ENCODE measurements around the gene TRIP10.

Gene TRIP10

GRCh38 chr19:6694147-6694815 is 45.2 kb upstream of the TRIP10 start:
- H3K27ac ChIP-seq: no peak overlapping the region
- H3K4me3 ChIP-seq: no peak overlapping the region
- TF ChIP-seq, protein P1, sequence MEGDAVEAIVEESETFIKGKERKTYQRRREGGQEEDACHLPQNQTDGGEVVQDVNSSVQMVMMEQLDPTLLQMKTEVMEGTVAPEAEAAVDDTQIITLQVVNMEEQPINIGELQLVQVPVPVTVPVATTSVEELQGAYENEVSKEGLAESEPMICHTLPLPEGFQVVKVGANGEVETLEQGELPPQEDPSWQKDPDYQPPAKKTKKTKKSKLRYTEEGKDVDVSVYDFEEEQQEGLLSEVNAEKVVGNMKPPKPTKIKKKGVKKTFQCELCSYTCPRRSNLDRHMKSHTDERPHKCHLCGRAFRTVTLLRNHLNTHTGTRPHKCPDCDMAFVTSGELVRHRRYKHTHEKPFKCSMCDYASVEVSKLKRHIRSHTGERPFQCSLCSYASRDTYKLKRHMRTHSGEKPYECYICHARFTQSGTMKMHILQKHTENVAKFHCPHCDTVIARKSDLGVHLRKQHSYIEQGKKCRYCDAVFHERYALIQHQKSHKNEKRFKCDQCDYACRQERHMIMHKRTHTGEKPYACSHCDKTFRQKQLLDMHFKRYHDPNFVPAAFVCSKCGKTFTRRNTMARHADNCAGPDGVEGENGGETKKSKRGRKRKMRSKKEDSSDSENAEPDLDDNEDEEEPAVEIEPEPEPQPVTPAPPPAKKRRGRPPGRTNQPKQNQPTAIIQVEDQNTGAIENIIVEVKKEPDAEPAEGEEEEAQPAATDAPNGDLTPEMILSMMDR (IDR thresholded peaks at IDR 0.05): no peak
- DNase-seq (ENCODE audit: low spot score): no peak

GRCh38 chr19:6696239-6696820 is 43.1 kb upstream of the TRIP10 start:
- TF ChIP-seq, protein P1 (IDR thresholded peaks at IDR 0.05): no peak
- no peak overlapping the region for H3K4me3 ChIP-seq
- no peak for DNase-seq (ENCODE audit: low spot score)

GRCh38 chr19:6697291-6697690 is 42.2 kb upstream of the TRIP10 start:
- TF ChIP-seq, protein P1 (IDR thresholded peaks at IDR 0.05): no peak
- no peak for DNase-seq (ENCODE audit: low spot score)
- no peak overlapping the region for H3K27ac ChIP-seq
- no peak overlapping the region for H3K4me3 ChIP-seq

More at GRCh38 chr19:6696239-6696820, 43.1 kb upstream of the TRIP10 start:
- H3K27ac ChIP-seq: no peak overlapping the region

DNA sequence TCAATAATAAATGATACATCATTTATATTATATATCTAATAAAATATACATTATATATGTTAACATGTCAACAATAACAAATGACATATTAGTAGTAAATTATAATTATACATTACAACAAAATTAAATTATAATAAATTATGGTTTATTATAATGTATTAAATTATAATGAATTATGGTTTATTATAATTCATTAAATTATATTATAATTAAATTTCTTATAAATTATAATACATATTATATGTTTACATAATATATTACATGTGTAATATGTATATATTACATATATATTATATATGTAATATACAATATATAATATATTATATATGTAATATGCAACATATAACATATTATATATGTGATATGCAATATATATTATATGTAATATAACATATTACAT is 39.5 kb upstream of the TRIP10 start:
- TF ChIP-seq, protein P1 (IDR thresholded peaks at IDR 0.05): no peak
- Histone ChIP-seq H3K27ac (no peak overlapping the region), H3K4me3 (no peak overlapping the region)
- DNase-seq (ENCODE audit: low spot score): no peak

DNA sequence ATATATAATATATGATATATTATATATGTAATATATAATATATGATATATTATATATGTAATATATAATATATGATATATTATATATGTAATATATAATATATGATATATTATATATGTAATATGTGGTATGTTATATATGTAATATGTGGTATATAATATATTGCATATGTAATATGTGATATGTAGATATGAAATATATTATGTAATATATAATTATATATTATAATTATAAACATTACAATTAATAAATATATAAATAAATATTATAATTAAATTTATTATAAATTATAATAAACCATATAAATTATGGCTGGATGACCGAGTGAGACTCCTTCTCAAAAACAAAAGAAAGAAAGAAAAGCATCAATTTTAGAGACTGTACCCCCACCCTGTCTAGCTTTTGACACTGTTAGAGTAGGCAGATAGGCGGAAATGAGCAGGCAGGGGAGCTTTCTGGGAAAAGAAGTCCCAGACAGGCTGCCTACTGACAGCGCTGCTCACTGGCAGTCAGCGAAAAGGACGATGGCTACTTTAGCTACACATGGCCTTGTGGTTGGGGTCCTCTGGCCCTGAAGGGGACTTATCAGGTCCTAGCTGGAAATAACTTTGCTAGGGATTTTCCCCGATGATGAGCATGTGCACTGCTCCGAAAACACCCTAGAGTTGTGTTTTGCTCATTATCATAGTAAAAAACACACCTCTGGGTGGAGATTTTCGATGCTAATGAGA is 38.7 kb upstream of the TRIP10 start:
- TF ChIP-seq, protein P1 (IDR thresholded peaks at IDR 0.05): no peak
- H3K27ac ChIP-seq: no peak overlapping the region
- DNase-seq (ENCODE audit: low spot score): no peak
- no peak overlapping the region for H3K4me3 ChIP-seq

- no peak for DNase-seq (ENCODE audit: low spot score)
- TF ChIP-seq, protein P1 (IDR thresholded peaks at IDR 0.05): no peak
- no peak overlapping the region for H3K4me3 ChIP-seq
- H3K27ac ChIP-seq: no peak overlapping the region
Measured at GRCh38 chr19:6705931-6706632, 33.4 kb upstream of the TRIP10 start.

All from coronary artery (tissue), 2 donors.